GM12878 (cell line): ENCODE measurements around the gene PYGO2. TPM values are rescaled to one million over a fixed set of nuclear protein-coding genes. Genes with fewer than 3 reads are reported as not detected.
A peak's percentile ranks its signal among the peaks of the same experiment; 100 is the strongest.

Source experiments
- EGR1 ChIP-seq, 2 experiments: IDR thresholded peaks; 1 replicate in 1 of 2; 2 replicates in 1 of 2; pipeline ENCODE4 v1.6.1; 2011 to 2012; ENCODE audit warnings: low read depth in 2 of 2, low read length in 2 of 2, borderline replicate concordance in 1 of 2, mild to moderate bottlenecking in 1 of 2, moderate library complexity in 1 of 2
- EP300 ChIP-seq, 2 experiments: fragments of 150-350 bp in 1 of 2; IDR thresholded peaks; 2 replicates each; pipeline ENCODE4 v1.6.1; 2011 to 2012; ENCODE audit warnings: low read depth in 2 of 2, low read length in 2 of 2, borderline replicate concordance in 1 of 2, improper control_type of control experiment in 1 of 2, inconsistent platforms in 1 of 2; ENCODE audit not compliant: control insufficient read depth in 1 of 2
- GABPA ChIP-seq: IDR thresholded peaks from 2 replicates; pipeline ENCODE4 v1.6.1; 2014; ENCODE audit warnings: antibody characterized with exemption, low read depth, mild to moderate bottlenecking, inconsistent platforms
- HDAC2 ChIP-seq: fragments of 200-600 bp; sonication (generic); IDR thresholded peaks from 2 replicates; pipeline ENCODE4 v1.6.1; 2017
- KAT2A ChIP-seq: conservative IDR thresholded peaks from 2 replicates; pipeline ENCODE4 v1.6.1; 2011; ENCODE audit warnings: low read depth, low read length; ENCODE audit not compliant: control insufficient read depth
- POLR2AphosphoS2 ChIP-seq: IDR thresholded peaks from 2 replicates; pipeline ENCODE4 v1.6.1; 2011; ENCODE audit warnings: low read depth, mild to moderate bottlenecking, low read length, improper control_type of control experiment, moderate library complexity
- RUNX3 ChIP-seq: IDR thresholded peaks from 2 replicates; pipeline ENCODE4 v1.6.1; 2012; ENCODE audit warnings: low read length, inconsistent platforms
- TBL1XR1 ChIP-seq: IDR thresholded peaks from 2 replicates; pipeline ENCODE4 v1.6.1; 2012; ENCODE audit warnings: low read depth, low read length, improper control_type of control experiment
- ZBTB4 ChIP-seq: fragments of 450-650 bp; formaldehyde crosslinking; IDR thresholded peaks from 2 replicates; pipeline ENCODE4 v1.4.0; 2022; ENCODE audit warnings: mild to moderate bottlenecking, moderate library complexity
- ZNF592 ChIP-seq: fragments of 450-650 bp; IDR thresholded peaks from 2 replicates; pipeline ENCODE4 v1.6.1; 2017; ENCODE audit warnings: mild to moderate bottlenecking, moderate library complexity
- polyA plus RNA-seq, 11 experiments: library from polyadenylated mRNA; depleted of rRNA in 4 of 11; unstranded in 6 of 11; stranded (reverse) in 5 of 11; fragments of >200 nt; fragmentation: Nextera tagmentation in 4 of 11; fragmentation: Illumina TruSeq in 1 of 11; extraction: Ambion mirVana in 4 of 11; extraction: Trizol in 1 of 11; gene quantifications; 1 replicate in 1 of 11; 2 replicates in 10 of 11; pipeline versions ENCODE4 v1.2.1 to v1.2.3, GENCODE V29; 2011 to 2016; ENCODE audit warnings: inconsistent platforms in 2 of 11, missing spikeins in 2 of 11, low read depth in 1 of 11
- total RNA-seq, 4 experiments: library from RNA; depleted of rRNA in 3 of 4; stranded (reverse); fragments of >200 nt in 3 of 4; fragmentation: Illumina TruSeq in 1 of 4; extraction: Trizol in 1 of 4; gene quantifications; 2 replicates each; pipeline versions ENCODE4 v1.2.1 to v1.2.3, GENCODE V29; 2013 to 2021
- TF ChIP-seq, protein P1 (sequence below), 3 experiments: IDR thresholded peaks in 2 of 3; conservative IDR thresholded peaks in 1 of 3; 2 replicates each; pipeline ENCODE4 v1.5.1; 2011; ENCODE audit warnings: low read depth in 3 of 3, low read length in 3 of 3, mild to moderate bottlenecking in 3 of 3, control low read depth in 2 of 3, moderate library complexity in 2 of 3, inconsistent platforms in 1 of 3, mixed read lengths in 1 of 3; ENCODE audit not compliant: control insufficient read depth in 2 of 3, insufficient read depth in 1 of 3; ENCODE audit errors: extremely low read depth in 1 of 3
- TF ChIP-seq, protein P2 (sequence below): fragments of 450-650 bp; IDR thresholded peaks from 2 replicates; pipeline ENCODE4 v1.6.1; 2018; ENCODE audit warnings: mild to moderate bottlenecking, low read depth, moderate library complexity; ENCODE audit not compliant: partially characterized antibody
- TF ChIP-seq, protein P3 (sequence below): IDR thresholded peaks from 2 replicates; pipeline ENCODE4 v1.6.1; 2011; ENCODE audit warnings: mild to moderate bottlenecking, low read depth, low read length, moderate library complexity; ENCODE audit not compliant: insufficient replicate concordance

The PYGO2 gene
- total and polyA plus RNA-seq, 10 of the 15 experiments (the other 5 are each of a cell fraction or from before 2014, with no cell fraction given), result 8.1 to 33.8 (median 23.5) TPM

DNA sequence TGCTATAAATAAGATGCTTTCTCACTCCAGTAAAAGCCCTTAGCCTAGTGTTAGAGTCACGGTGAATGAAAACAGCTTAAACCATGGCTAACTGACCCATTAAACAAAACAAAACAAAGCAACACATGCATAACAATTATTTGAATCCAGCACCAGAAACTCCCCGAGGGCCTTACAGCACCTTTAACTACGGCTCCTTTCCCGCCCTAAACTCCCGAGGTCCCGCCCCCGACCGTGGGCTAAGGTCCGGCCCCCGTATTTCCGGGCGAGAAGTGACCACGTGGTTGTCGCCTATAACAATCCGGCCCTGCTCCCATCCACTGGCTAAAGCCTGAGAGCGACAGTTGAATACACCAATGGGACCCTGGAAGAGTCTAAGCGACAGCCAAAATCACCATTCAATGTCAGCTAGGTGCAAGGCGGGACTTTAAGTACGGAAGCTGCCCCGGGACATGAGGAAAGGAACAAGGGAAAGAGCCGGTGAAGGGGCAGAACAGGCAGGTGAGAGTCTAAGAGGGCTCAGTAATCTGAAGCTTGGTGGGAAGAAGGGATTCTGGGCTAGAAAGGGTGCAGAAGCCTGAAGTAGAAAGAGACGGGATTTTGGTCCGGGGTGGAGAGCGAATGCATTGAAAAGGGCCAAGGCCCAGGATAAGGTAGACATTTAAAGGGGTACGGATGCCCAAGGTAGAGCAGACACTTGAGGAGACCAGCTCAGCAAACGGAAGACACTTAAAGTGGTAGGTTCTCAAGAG lies 21.5 kb upstream of the PYGO2 start, which contains the start of gene FLAD1 (continued):
- TF ChIP-seq, protein P1, sequence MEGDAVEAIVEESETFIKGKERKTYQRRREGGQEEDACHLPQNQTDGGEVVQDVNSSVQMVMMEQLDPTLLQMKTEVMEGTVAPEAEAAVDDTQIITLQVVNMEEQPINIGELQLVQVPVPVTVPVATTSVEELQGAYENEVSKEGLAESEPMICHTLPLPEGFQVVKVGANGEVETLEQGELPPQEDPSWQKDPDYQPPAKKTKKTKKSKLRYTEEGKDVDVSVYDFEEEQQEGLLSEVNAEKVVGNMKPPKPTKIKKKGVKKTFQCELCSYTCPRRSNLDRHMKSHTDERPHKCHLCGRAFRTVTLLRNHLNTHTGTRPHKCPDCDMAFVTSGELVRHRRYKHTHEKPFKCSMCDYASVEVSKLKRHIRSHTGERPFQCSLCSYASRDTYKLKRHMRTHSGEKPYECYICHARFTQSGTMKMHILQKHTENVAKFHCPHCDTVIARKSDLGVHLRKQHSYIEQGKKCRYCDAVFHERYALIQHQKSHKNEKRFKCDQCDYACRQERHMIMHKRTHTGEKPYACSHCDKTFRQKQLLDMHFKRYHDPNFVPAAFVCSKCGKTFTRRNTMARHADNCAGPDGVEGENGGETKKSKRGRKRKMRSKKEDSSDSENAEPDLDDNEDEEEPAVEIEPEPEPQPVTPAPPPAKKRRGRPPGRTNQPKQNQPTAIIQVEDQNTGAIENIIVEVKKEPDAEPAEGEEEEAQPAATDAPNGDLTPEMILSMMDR (IDR thresholded peaks at IDR 0.05 in 2 of 3, conservative IDR thresholded peaks at IDR 0.05 in 1 of 3; ENCODE audit: control insufficient read depth in 2 of 3, extremely low read depth in 1 of 3, insufficient read depth in 1 of 3, low read depth in 3 of 3, low read length in 3 of 3), result no peak
- no peak for TF ChIP-seq ZNF592
- TF ChIP-seq RUNX3, result no peak; the same call in 1 of the 2 replicates
- TF ChIP-seq, protein P2, sequence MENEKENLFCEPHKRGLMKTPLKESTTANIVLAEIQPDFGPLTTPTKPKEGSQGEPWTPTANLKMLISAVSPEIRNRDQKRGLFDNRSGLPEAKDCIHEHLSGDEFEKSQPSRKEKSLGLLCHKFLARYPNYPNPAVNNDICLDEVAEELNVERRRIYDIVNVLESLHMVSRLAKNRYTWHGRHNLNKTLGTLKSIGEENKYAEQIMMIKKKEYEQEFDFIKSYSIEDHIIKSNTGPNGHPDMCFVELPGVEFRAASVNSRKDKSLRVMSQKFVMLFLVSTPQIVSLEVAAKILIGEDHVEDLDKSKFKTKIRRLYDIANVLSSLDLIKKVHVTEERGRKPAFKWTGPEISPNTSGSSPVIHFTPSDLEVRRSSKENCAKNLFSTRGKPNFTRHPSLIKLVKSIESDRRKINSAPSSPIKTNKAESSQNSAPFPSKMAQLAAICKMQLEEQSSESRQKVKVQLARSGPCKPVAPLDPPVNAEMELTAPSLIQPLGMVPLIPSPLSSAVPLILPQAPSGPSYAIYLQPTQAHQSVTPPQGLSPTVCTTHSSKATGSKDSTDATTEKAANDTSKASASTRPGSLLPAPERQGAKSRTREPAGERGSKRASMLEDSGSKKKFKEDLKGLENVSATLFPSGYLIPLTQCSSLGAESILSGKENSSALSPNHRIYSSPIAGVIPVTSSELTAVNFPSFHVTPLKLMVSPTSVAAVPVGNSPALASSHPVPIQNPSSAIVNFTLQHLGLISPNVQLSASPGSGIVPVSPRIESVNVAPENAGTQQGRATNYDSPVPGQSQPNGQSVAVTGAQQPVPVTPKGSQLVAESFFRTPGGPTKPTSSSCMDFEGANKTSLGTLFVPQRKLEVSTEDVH, result peak; percentile 98
- TF ChIP-seq KAT2A, result no peak
- TF ChIP-seq EP300 (IDR thresholded peaks at IDR 0.05; ENCODE audit: borderline replicate concordance in 1 of 2, control insufficient read depth in 1 of 2, low read depth in 2 of 2, low read length in 2 of 2), result no peak
- TF ChIP-seq, protein P3, sequence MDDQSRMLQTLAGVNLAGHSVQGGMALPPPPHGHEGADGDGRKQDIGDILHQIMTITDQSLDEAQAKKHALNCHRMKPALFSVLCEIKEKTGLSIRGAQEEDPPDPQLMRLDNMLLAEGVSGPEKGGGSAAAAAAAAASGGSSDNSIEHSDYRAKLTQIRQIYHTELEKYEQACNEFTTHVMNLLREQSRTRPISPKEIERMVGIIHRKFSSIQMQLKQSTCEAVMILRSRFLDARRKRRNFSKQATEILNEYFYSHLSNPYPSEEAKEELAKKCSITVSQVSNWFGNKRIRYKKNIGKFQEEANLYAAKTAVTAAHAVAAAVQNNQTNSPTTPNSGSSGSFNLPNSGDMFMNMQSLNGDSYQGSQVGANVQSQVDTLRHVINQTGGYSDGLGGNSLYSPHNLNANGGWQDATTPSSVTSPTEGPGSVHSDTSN, result peak; percentile 100
- TF ChIP-seq POLR2AphosphoS2, result no peak; the same call in 1 of the 2 replicates
- peak in 1 of 2 experiments; percentile 82; a peak in 2 of 3 replicates for TF ChIP-seq EGR1 (IDR thresholded peaks at IDR 0.05; ENCODE audit: borderline replicate concordance in 1 of 2, low read depth in 2 of 2, low read length in 2 of 2)
- peak; percentile 95 for TF ChIP-seq GABPA
- 0 out of 2 replicates have a peak, but pooled peaks have one; percentile 16 for TF ChIP-seq TBL1XR1
- no peak for TF ChIP-seq ZBTB4 (CRISPR knock-in tag)
- TF ChIP-seq HDAC2, result no peak
